NCI-H1417 (cell line): ENCODE data around the gene LMTK2.

Experiments used
- DNase-seq, 3 experiments: peaks; one replicate each; lab custom pipeline; 2025; lab: John Stamatoyannopoulos, UW

The LMTK2 gene

GRCh38 chr7:98106647-98107312 lies at the start of gene LMTK2:
Gene LMTK2 (plus strand): TSS chr7:98106862. CDS start chr7:98107178, 316 bp downstream.
- DNase-seq = peak; percentile 93 to 96 (median 93)

GRCh38 chr7:98057157-98057556 lies 49.5 kb upstream of the LMTK2 start:
- DNase-seq = no peak

GRCh38 chr7:98058186-98058585 lies 48.5 kb upstream of the LMTK2 start:
- no peak for DNase-seq

- DNase-seq = no peak
Observed at GRCh38 chr7:98064233-98064632, 42.4 kb upstream of the LMTK2 start.

- DNase-seq = no peak
Observed at GRCh38 chr7:98066208-98066607, 40.5 kb upstream of the LMTK2 start.

- no peak for DNase-seq
Observed at GRCh38 chr7:98066934-98067507, 39.6 kb upstream of the LMTK2 start.

GRCh38 chr7:98073047-98073446 lies 33.6 kb upstream of the LMTK2 start:
- no peak for DNase-seq

GRCh38 chr7:98075801-98076200 lies 30.9 kb upstream of the LMTK2 start:
- no peak for DNase-seq

GRCh38 chr7:98077762-98078161 lies 28.9 kb upstream of the LMTK2 start:
- DNase-seq = no peak

- no peak for DNase-seq
Observed at GRCh38 chr7:98078197-98078870, 28.3 kb upstream of the LMTK2 start.

- DNase-seq = peak in 2 of 3 experiments; percentile 65 to 88
Observed at GRCh38 chr7:98079891-98080648, 26.6 kb upstream of the LMTK2 start.

GRCh38 chr7:98081319-98081718 lies 25.3 kb upstream of the LMTK2 start:
- DNase-seq = no peak

- no peak for DNase-seq
Observed at GRCh38 chr7:98084631-98085030, 22.0 kb upstream of the LMTK2 start.

GRCh38 chr7:98085674-98086073 lies 21.0 kb upstream of the LMTK2 start:
- DNase-seq = no peak

GRCh38 chr7:98086281-98086718 lies 20.4 kb upstream of the LMTK2 start:
- no peak for DNase-seq

GRCh38 chr7:98088109-98088508 lies 18.6 kb upstream of the LMTK2 start:
- no peak for DNase-seq

GRCh38 chr7:98090116-98090515 lies 16.5 kb upstream of the LMTK2 start:
- no peak for DNase-seq

GRCh38 chr7:98091061-98091460 lies 15.6 kb upstream of the LMTK2 start:
- no peak for DNase-seq

- DNase-seq = no peak
Observed at GRCh38 chr7:98091523-98091922, 15.1 kb upstream of the LMTK2 start.

GRCh38 chr7:98097042-98097645 lies 9.5 kb upstream of the LMTK2 start:
- DNase-seq = no peak

- no peak for DNase-seq
Observed at GRCh38 chr7:98100088-98100487, 6.6 kb upstream of the LMTK2 start.

GRCh38 chr7:98102170-98102569 lies 4.5 kb upstream of the LMTK2 start:
- DNase-seq = no peak
